KMS-11 (cell line): Measurements from ENCODE around the gene GPD1L.

ENCODE experiments used
- H2AFZ ChIP-seq: fragments of 200-600 bp; sonication (generic); 2 replicates; pipeline ENCODE4 v1.6.1; 2016; ENCODE audit warnings: antibody characterized with exemption, mixed run types, low read depth
- H3K27ac ChIP-seq: fragments of 200-600 bp; sonication (generic); 2 replicates; pipeline ENCODE4 v1.6.1; 2016; ENCODE audit warnings: mild to moderate bottlenecking, mixed run types
- H3K27me3 ChIP-seq: fragments of 200-600 bp; sonication (generic); 2 replicates; pipeline ENCODE4 v1.6.1; 2017; ENCODE audit warnings: mild to moderate bottlenecking, low read depth, mixed run types, moderate library complexity; ENCODE audit not compliant: insufficient read depth
- H3K36me3 ChIP-seq: fragments of 200-600 bp; sonication (generic); 2 replicates; pipeline ENCODE4 v1.6.1; 2017; ENCODE audit warnings: mild to moderate bottlenecking, mixed run types; ENCODE audit not compliant: insufficient read depth
- H3K4me1 ChIP-seq: fragments of 200-600 bp; sonication (generic); 2 replicates; pipeline ENCODE4 v1.6.1; 2016; ENCODE audit warnings: mild to moderate bottlenecking, low read depth, mixed run types; ENCODE audit not compliant: poor library complexity, severe bottlenecking
- H3K4me2 ChIP-seq: fragments of 200-600 bp; sonication (generic); 2 replicates; pipeline ENCODE4 v1.7.0; 2016; ENCODE audit warnings: mild to moderate bottlenecking, mixed run types
- H3K4me3 ChIP-seq: fragments of 200-600 bp; sonication (generic); IDR thresholded peaks from 2 replicates; pipeline ENCODE4 v1.6.1; 2017; ENCODE audit warnings: low read depth, low read length, mixed read lengths; ENCODE audit not compliant: insufficient read depth
- H3K79me2 ChIP-seq: fragments of 200-600 bp; sonication (generic); 2 replicates; pipeline ENCODE4 v1.6.1; 2016; ENCODE audit warnings: low read depth, mixed run types; ENCODE audit not compliant: insufficient read depth
- H3K9ac ChIP-seq: fragments of 200-600 bp; sonication (generic); 2 replicates; pipeline ENCODE4 v1.6.1; 2016; ENCODE audit warnings: mild to moderate bottlenecking, mixed run types
- H4K20me1 ChIP-seq: fragments of 200-600 bp; sonication (generic); 2 replicates; pipeline ENCODE4 v1.6.1; 2016; ENCODE audit warnings: mild to moderate bottlenecking, mixed run types; ENCODE audit not compliant: insufficient read depth
- CTCF ChIP-seq: fragments of 200-600 bp; sonication (generic); conservative IDR thresholded peaks from 2 replicates; pipeline ENCODE4 v1.6.1; 2017; ENCODE audit warnings: low read depth, mild to moderate bottlenecking, antibody characterized with exemption, low read length, moderate library complexity, mixed read lengths

Gene GPD1L

DNA sequence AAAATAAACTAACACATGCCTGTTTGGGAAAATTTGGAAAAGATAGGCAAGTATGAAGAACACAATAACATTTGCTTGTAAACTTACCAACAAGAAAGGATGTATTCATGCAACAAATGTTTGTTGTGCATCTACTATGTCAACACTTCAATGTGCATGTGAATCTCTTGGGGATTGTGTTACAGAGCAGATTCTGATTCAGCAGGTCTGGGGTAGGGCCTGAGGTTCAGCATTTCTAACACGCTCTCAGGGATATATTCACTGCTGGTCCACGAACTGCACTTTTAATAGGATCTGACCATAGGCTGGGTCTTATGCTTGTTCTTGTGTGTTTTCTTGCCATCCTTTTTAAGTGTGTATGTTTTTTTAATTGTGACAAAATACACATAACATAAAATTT is 11.8 kb downstream of the GPD1L start:
- Histone ChIP-seq H2AFZ (no peak overlapping the region), H3K36me3 (no peaks in the 10 kb centered on the region), H3K4me3 (no peak overlapping the region), H4K20me1 (no peaks in the 10 kb centered on the region), H3K9ac (no peak overlapping the region), H3K4me2 (no peak overlapping the region), H3K4me1 (no peaks in the 10 kb centered on the region), H3K79me2 (no peaks in the 10 kb centered on the region), H3K27me3 (no peaks in the 10 kb centered on the region), H3K27ac (no peak overlapping the region)
- no peak for TF ChIP-seq CTCF

DNA sequence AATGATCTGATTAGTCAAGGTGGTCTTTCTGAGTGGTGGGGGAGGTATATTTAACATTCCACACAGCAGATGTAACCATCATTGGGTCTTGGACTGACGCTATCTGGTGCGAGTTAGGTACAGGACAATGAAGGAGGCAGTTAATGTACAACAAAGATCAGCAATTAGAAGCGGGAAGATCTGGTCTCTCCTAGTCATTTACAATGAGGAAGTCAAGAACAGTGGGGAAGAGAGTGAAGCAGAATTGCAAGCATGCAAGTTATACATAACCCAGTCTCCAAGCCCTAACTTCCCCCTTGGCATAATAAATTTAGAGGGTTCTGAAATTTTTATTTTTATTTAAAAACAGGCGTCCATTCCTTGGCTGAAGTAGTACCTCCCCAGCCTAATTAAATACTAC is 14.1 kb downstream of the GPD1L start:
- Histone ChIP-seq H3K79me2 (no peaks in the 10 kb centered on the region), H3K36me3 (no peaks in the 10 kb centered on the region), H4K20me1 (no peaks in the 10 kb centered on the region), H3K27me3 (no peaks in the 10 kb centered on the region), H3K4me1 (no peaks in the 10 kb centered on the region), H3K27ac (no peak overlapping the region), H3K9ac (no peak overlapping the region), H3K4me2 (no peak overlapping the region), H3K4me3 (no peak overlapping the region), H2AFZ (no peak overlapping the region)
- TF ChIP-seq CTCF = no peak

DNA sequence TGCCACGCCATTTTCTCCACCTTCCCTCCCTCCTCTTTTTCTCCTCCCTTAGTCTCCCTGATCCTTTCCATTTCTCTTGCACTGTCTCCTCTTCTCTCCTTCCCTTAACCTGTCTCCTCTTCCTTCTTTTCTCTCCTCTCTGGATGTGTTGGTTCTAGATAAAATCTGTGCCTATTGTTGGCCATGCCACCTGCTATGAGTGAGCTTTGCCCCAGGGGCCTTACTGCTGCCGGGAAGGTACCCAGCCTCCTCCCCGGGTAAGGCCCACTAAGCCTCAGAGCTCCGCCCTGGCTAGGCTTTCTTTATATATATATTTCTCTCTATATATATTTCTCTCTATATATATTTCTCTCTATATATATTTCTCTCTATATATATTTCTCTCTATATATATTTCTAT is 14.7 kb downstream of the GPD1L start:
- no peak overlapping the region for H2AFZ ChIP-seq
- no peak overlapping the region for H3K4me3 ChIP-seq
- no peaks in the 10 kb centered on the region for H3K27me3 ChIP-seq
- no peak for TF ChIP-seq CTCF
- no peaks in the 10 kb centered on the region for H3K4me1 ChIP-seq
- no peak overlapping the region for H3K4me2 ChIP-seq
- no peak overlapping the region for H3K9ac ChIP-seq
- H3K36me3 ChIP-seq = no peaks in the 10 kb centered on the region
- H3K79me2 ChIP-seq = no peaks in the 10 kb centered on the region
- no peaks in the 10 kb centered on the region for H4K20me1 ChIP-seq
- no peak overlapping the region for H3K27ac ChIP-seq

GRCh38 chr3:32123620-32124019 is 17.2 kb downstream of the GPD1L start:
- H2AFZ ChIP-seq = no peak overlapping the region
- no peak overlapping the region for H3K4me2 ChIP-seq
- H3K27ac ChIP-seq = no peak overlapping the region
- H3K27me3 ChIP-seq = no peaks in the 10 kb centered on the region
- H4K20me1 ChIP-seq = no peaks in the 10 kb centered on the region
- no peaks in the 10 kb centered on the region for H3K36me3 ChIP-seq
- no peaks in the 10 kb centered on the region for H3K4me1 ChIP-seq
- no peaks in the 10 kb centered on the region for H3K79me2 ChIP-seq
- no peak for TF ChIP-seq CTCF
- H3K4me3 ChIP-seq = no peak overlapping the region
- no peak overlapping the region for H3K9ac ChIP-seq

DNA sequence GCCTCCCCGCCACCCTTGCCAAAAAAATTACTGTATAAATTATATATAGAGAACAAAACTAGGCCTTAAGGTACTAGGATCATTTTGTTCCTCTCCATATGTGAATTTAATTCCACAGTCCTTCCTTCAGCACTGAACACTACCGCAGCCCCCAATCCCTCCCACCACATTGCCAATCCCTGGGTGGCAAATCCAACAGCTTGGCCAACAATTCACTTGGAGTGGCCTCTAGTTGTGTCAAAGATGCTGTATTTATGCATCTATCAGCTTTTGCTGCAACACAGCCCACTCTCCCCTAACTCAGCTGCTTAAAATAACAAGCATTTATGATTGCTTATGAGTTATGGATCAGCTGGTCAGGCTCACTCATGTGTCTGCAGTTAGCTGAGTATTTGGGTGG is 18.6 kb downstream of the GPD1L start:
- no peak overlapping the region for H3K4me3 ChIP-seq
- no peak overlapping the region for H3K27ac ChIP-seq
- H3K36me3 ChIP-seq = no peaks in the 10 kb centered on the region
- H2AFZ ChIP-seq = no peak overlapping the region
- H3K27me3 ChIP-seq = no peaks in the 10 kb centered on the region
- no peak for TF ChIP-seq CTCF
- no peak overlapping the region for H3K4me2 ChIP-seq
- no peaks in the 10 kb centered on the region for H4K20me1 ChIP-seq
- H3K4me1 ChIP-seq = no peaks in the 10 kb centered on the region
- H3K79me2 ChIP-seq = no peaks in the 10 kb centered on the region
- H3K9ac ChIP-seq = no peak overlapping the region
